ENCODE results near the gene SLCO2A1.

- TF ChIP-seq, protein P1, sequence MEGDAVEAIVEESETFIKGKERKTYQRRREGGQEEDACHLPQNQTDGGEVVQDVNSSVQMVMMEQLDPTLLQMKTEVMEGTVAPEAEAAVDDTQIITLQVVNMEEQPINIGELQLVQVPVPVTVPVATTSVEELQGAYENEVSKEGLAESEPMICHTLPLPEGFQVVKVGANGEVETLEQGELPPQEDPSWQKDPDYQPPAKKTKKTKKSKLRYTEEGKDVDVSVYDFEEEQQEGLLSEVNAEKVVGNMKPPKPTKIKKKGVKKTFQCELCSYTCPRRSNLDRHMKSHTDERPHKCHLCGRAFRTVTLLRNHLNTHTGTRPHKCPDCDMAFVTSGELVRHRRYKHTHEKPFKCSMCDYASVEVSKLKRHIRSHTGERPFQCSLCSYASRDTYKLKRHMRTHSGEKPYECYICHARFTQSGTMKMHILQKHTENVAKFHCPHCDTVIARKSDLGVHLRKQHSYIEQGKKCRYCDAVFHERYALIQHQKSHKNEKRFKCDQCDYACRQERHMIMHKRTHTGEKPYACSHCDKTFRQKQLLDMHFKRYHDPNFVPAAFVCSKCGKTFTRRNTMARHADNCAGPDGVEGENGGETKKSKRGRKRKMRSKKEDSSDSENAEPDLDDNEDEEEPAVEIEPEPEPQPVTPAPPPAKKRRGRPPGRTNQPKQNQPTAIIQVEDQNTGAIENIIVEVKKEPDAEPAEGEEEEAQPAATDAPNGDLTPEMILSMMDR (IDR thresholded peaks at IDR 0.05), result no peak
- TF ChIP-seq ZFX (IDR thresholded peaks at IDR 0.05; ENCODE audit: borderline replicate concordance), result no peak
Observed at GRCh38 chr3:134035836-134036235, 6.1 kb upstream of the SLCO2A1 start.

Measured in 22Rv1 (cell line).